Suppressor macrophage treated with lipopolysaccharide for 4 hours (primary cell): Measurements from ENCODE around the gene TRIM31.

Experiments
- DNase-seq: peaks from one replicate; pipeline ENCODE4 v3.0.0-alpha.2; 2020

Gene TRIM31, protein sequence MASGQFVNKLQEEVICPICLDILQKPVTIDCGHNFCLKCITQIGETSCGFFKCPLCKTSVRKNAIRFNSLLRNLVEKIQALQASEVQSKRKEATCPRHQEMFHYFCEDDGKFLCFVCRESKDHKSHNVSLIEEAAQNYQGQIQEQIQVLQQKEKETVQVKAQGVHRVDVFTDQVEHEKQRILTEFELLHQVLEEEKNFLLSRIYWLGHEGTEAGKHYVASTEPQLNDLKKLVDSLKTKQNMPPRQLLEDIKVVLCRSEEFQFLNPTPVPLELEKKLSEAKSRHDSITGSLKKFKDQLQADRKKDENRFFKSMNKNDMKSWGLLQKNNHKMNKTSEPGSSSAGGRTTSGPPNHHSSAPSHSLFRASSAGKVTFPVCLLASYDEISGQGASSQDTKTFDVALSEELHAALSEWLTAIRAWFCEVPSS

DNA sequence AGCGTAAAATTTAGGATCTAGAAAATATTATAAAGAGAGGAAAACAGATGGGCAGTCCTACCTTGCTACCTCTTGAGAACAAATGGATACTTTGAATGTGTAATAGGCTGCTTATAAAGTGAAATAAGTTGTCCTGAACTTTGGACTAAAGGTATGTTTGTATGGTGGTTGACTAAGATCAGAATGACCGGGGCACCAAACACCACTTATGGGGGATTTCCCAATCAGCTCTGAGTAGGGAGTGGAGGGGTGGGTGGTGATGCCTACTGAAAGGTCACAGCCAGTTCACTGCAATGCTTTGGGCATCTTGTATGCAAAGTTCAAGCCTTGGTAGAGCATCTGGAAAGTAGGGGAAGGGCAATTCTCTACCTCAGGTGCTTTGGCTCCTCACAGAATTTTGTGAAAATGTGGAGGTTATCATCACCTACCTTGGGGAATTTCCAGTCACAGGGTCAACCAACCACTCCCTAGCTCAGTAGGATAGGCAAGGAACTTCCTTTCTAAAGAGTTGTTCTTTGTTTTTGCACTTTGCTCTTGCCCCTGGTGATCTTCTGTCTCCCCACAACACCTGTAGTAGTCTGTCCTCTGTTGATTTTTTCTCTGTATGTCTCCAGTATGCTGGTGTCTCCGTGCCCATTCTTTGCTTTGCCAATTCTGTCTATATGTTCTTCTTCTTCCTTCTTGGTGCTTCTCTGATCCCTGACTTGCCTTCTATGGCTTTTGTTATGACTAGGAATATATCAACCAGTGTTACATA is at the start of gene TRIM31:
Gene TRIM31 (minus strand): TSS at position 88 of the 757 bp plus-strand sequence. CDS start 285 bp downstream, outside the sequence.
- peak; percentile 53 for DNase-seq

- no peak for DNase-seq
Measured at GRCh38 chr6:30162265-30163089, 49.6 kb upstream of the TRIM31 start.

GRCh38 chr6:30160785-30161531 is 48.1 kb upstream of the TRIM31 start, which contains the start of gene TRIM10:
Gene TRIM10 (minus strand): TSS chr6:30161211. CDS start chr6:30160858, 353 bp downstream.
- DNase-seq, result no peak

GRCh38 chr6:30160008-30160784 is 47.3 kb upstream of the TRIM31 start:
- no peak for DNase-seq

DNA sequence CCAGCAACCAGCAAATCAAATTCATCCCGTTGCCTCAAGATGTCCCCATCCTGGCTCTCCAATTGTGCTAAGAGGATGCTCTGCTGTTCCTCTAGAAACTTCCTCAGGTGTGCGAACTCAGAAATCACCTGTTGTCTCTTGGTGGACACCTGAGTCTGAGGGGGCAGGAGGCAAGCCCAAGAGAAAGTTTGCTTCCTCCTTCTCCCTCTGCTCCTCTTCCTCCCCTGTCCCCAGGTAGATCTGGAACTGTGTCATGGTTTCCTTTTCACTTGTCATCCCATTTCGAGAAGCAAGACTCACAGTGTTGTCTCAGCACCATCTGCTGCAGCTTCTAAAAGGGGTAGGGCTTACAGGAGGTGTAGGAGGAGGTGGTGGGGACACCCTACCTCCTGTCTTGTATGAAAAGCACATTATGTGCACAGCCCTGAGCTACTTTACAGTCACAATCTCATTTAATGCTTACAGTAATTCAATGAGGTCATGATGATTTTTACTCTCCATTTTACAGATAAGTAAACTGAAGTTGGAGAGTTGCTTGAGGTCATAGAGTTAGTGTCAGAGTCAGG is 45.7 kb upstream of the TRIM31 start:
- no peak for DNase-seq

DNA sequence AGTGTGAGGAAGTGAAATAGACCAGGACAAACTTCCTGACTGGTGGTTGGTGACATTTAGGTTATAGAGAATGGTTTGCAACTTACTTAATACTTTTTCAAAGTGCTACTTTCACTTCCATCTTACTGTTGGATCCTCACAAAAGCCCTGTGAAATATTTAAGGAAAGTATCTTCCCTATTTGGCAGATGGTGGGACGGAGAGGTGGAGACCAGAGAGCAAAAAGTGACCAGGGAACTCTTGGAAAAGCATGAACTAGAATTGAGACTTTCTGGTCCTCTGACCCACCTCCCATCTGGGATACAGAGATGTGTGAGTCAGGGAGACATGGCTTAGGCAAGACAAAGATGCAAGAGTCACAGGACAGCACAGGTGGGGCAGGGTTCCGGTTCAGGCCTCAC is 45.1 kb upstream of the TRIM31 start:
- DNase-seq, result peak; percentile 40

GRCh38 chr6:30157581-30157980 is 44.7 kb upstream of the TRIM31 start:
- DNase-seq, result no peak

DNA sequence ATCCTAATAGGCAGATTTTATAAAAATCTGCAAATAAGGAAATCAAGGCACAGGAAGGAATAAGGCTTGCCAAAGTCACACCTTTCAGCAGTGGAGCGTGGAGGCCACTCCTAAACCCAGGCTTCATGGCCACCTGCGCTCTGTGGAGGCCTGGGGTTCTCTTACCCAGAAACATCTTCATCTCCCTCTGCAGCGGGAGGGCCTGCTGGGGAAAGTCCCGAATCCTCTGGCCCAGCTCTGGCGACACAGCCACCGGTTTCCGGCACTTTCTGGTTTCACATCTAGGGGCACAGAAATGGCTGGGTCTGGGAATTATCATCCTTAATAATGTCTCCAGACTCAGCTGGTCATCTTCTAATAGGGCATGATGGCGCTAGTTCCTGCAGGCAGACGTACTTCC is 43.9 kb upstream of the TRIM31 start:
- no peak for DNase-seq

DNA sequence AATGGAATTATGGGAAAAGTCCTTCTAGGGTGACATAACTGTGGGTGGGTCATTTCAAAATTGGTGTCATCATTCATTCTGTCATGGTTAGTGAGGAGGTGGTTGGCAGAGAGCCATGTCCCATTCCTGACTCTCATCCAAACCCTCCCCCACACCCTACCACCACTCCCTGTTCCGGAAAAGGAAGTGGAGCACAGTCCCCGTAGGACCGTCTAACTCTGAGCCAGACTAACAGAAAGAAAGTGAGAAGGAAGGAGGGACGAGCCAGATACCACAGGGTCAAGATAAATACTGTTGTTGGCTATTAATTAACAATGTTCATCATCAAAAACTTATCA is 43.3 kb upstream of the TRIM31 start:
- peak; percentile 82 for DNase-seq

GRCh38 chr6:30155520-30156261 is 42.8 kb upstream of the TRIM31 start:
- DNase-seq, result no peak

DNA sequence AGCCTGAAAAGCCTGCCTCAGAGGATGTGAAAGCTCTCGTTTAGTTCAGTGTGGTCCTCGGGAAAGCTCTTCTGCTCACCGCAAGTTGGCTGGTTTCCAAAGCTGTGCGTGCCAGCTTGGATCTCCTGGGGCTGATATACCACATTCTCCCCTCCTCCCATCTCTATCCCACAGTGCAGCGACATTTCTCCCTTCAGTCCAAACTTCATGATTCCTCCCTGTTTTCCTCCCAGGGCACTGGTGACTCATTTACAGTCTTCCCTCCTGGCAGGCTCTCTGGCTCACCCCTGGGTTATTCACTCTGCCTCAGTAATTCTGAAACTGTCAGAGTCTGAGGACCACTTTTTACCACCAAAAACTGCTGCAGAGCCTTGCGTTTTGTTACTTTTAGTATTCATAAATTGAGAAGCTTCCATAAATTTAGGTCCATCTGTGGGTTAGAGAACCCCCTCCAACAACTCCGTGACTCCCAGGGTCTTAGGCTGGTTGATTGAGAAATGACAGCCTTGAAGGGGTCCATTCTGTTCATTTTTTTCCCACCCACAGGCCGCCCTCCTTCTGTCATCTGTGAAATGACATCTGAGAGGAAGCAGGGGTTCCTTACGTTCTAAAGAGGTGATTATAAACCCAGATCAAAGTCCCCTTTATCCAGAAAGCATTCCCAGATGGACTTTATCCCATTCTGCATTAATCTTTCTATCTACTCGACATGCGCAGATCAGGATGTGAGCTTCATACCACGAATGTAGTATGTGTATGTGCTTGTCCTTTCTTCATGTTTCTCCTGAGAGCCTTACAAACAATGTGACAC is 42.0 kb upstream of the TRIM31 start:
- DNase-seq, result peak; percentile 19

- DNase-seq, result no peak
Measured at GRCh38 chr6:30154061-30154460, 41.2 kb upstream of the TRIM31 start.

DNA sequence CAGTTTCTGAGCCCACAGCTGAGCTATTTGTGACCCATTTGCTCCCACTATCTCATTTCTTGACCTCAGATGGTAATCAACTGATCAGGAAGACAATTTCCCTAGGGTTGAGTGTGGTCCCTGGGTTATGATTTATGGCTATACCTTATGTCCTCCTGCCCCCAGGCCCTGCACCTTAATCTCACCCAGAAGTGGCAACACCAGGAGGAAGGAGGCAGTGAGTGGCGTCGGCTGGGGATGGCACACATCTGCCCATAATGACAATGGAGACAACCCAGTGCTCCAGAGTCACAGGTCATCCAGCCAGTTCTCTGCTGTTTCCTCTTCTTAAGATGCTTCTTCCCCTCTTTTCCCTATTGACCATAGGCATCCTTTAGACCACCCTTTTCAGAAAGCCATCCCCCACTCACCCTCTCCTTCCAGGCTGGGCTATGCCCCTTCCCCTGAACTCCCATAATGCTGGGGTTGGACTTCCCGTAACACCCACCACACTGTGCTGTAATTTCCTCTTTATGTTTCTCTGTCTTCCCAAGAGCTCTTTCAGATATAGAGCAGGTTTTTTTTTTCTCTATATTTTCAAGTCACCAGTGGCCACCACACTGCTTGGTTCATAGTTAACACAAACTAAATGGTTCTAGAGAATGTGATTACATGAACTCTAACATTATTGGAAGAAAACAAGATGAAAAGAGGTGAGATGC is 40.2 kb upstream of the TRIM31 start:
- no peak for DNase-seq

- DNase-seq, result no peak
Measured at GRCh38 chr6:30152016-30152673, 39.3 kb upstream of the TRIM31 start.

DNA sequence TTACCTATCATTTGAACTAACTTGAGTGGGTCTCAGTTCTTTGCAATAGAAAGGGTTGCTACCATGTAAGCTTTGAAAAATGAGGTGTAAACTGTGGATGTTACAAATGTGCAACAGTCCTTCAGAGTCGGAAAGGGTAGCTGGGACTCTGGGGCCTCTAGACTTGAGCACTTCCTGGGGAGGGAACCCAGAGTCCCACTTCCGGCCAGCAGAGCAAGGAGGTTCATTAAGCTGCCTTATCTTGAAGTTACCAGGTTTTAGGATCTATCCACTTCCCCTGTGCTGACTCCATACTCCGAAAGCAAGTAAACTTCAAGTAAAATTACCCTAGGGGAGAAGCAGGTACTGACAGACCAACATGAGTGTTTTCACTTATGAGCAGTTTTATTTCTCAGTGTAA is 38.7 kb upstream of the TRIM31 start:
- DNase-seq, result no peak

DNA sequence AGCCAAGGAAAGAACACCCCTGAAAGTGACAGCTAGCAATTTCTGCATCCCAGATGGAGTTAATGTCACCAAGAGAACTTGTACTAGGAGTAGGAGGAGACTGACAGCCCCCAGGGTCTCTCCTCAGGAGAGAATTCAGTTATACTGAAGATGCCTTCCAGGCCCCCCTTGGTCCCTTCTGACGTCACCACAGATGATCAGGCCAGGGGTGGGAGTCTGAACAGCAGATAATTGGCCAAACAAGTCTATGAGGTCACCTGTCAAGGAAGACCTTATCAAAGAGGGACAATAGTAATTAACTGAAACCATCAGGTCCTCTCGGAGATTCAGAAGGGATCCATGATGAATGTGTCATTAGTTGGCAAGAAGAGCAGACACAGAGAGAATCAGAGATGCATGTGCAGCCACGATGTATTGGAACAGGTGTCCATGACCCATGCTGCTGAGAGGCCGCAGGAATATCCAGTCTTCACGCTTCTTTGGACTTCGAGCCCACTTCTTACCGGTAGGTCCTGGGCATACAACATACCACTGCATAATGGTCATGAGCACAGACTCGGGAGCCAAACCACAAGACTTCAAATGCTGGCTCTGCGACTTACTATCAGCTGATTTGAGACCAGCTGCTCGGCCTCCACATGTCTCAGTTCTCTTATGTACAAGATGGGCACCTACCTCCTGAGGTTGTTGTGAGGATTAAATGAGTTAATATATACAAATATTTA is 37.9 kb upstream of the TRIM31 start:
- no peak for DNase-seq

- peak; percentile 27 for DNase-seq
Measured at GRCh38 chr6:30149858-30150550, 37.1 kb upstream of the TRIM31 start.
